ENCODE results near the gene HSPB6.

- TF ChIP-seq CTCF (IDR thresholded peaks at IDR 0.05; ENCODE audit: insufficient read depth, low read length) = no peak
- TF ChIP-seq POLR2AphosphoS5 (IDR thresholded peaks at IDR 0.05; ENCODE audit: low read depth) = no peak
- TF ChIP-seq, protein P1, sequence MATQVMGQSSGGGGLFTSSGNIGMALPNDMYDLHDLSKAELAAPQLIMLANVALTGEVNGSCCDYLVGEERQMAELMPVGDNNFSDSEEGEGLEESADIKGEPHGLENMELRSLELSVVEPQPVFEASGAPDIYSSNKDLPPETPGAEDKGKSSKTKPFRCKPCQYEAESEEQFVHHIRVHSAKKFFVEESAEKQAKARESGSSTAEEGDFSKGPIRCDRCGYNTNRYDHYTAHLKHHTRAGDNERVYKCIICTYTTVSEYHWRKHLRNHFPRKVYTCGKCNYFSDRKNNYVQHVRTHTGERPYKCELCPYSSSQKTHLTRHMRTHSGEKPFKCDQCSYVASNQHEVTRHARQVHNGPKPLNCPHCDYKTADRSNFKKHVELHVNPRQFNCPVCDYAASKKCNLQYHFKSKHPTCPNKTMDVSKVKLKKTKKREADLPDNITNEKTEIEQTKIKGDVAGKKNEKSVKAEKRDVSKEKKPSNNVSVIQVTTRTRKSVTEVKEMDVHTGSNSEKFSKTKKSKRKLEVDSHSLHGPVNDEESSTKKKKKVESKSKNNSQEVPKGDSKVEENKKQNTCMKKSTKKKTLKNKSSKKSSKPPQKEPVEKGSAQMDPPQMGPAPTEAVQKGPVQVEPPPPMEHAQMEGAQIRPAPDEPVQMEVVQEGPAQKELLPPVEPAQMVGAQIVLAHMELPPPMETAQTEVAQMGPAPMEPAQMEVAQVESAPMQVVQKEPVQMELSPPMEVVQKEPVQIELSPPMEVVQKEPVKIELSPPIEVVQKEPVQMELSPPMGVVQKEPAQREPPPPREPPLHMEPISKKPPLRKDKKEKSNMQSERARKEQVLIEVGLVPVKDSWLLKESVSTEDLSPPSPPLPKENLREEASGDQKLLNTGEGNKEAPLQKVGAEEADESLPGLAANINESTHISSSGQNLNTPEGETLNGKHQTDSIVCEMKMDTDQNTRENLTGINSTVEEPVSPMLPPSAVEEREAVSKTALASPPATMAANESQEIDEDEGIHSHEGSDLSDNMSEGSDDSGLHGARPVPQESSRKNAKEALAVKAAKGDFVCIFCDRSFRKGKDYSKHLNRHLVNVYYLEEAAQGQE (IDR thresholded peaks at IDR 0.05; ENCODE audit: insufficient replicate concordance, low read depth) = no peak
- TF ChIP-seq SPI1 (IDR thresholded peaks at IDR 0.05; ENCODE audit: borderline replicate concordance, low read depth) = no peak
Measured at GRCh38 chr19:35734273-35734672, 22.6 kb downstream of the HSPB6 start.

All from HL-60 (cell line).